ENCODE results near the gene DAND5.
"Not testable (repeated sequence)": the region's sequence is repeated elsewhere in the genome, so short reads cannot be mapped to it uniquely, and the experiment has no call there.

DAND5 gene

DNA sequence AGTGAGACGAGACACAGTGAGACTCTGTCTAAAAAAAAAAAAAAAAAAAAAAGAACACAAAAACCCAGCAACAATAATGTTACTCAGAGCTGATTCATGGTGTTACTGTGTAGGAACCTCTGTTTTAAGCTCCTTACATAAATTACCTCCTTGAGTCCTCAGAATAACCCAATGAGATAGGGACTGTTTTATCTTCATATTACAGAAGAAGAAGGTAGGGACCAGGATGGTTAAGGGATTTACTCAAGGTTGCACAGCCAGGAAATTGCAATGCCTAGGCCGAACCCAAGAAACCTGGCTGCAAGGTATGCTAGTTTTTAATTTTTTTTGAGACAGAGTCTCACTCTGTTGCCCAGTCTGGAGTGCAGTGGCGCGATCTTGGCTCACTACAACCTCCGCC, 1.5 kb upstream of the DAND5 start:
- no peak for DNase-seq

DNA sequence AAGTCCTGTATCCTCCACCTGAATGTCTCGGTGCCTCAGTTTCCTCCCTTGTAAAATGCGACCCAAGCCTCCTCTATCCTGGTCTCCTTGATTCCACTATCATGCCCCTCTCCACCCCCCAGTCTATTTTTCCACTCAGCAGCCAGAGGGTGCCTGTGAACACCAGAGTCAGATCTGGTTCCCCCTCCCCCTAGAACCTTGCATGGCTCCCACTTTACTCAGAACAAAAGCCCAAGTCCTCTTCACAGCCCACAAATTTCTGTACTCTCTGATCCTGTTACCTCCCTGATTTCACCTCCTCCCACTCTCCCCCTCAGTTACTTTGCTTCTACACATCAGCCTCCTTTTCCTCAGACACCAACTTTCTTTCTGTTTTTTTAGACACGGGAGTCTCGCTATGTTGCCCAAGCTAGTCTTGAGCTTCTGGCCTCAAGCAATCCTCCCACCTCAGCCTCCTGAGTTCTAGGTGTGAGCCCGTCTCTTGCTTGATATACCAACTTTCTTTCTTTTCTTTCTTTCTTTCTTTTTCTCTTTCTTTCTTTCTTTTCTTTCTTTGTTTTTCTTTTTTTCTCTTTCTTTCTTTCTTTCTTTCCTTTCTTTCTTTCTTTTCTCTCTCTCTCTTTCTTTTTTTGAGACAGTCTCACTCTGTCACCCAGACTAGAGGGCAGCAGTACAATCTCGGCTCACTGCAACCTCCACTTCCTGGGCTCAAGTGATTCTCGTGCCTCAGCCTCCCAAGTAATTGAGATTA, 869 bp downstream of the DAND5 start:
- no peak for DNase-seq

DNA sequence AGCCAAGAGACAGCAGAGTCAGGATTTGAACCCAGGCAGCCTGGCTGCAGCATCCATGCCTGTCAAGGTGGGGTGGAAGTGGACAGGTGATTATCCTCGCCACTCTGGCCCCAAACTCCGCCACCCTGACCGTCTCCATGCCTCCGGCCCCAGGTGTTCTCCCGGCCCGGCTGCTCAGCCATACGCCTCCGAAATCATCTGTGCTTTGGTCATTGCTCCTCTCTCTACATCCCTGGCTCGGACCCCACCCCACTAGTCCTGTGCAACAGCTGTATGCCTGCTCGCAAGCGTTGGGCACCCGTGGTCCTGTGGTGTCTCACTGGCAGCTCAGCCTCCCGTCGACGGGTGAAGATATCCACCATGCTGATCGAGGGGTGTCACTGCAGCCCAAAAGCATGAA, 3.9 kb downstream of the DAND5 start:
- no peak for DNase-seq

DNA sequence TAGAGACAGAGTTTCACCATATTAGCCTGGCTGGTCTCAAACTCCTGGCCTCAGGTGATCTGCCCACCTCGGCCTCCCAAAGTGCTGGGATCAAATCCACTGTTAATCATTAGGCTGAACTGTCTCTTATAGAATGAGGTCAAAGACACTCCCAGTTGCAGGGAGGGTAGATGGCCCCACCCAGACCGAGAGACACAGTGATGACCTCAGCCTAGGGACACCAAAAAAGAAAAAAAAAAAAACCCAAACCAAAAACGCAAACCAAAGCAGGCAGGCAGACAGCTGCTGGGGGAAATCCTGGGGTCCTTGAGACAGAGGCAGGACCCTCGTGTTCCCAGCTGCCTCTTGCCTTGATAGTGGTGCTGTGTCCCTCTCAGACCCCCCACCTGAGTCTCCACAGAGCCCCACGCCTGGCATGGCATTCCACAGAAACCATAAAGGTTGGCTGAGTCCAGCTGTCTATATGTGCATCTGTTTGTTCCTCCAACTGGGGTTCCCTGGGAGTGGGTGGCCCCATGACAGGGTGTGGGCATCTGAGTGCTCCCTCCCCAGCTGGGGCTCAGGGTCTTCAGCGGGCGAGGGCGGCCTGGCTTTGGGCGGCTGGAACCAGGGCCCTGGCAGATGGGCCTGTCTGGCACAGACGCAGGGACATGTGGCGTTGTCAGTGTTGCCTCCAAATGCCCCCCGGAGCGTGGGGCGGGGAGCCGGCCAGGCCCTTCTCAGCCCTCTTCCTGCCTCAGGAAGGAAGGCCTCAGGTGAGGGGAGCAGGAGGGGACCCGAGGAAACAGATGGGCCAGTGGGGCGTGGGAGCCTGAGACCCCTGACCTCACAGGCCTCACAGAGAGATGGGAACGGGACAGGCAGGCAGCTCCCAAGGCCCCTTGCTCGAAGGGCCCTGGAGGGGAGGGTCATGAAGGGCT, 5.2 kb downstream of the DAND5 start:
- DNase-seq: no peak

DNA sequence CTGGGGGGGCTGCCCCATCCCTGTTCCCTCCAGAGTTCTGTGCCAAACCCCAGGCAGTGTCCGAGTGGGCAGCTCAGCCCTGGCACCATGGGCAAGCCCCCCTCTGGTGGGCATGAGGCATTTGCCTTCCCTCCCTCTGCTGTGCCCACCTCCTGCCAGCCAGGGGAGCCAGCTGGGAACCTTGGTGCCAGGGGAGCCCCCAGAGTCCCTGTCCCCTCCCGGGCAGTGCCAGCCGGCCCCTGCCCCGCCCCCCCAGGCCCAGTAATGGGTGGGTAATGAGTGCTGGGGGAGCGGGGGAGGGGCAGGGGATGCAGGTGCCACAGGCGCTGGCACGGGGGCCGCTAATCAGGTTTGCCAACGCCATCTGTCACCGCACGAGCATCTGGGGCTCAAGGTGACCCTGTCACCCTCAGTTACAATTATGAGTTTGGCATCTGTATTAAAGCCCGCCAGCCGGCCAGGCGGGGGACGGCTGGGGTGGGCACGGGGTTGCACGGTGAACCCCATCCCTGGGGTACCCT, 5.9 kb downstream of the DAND5 start:
- DNase-seq: no peak

DNA sequence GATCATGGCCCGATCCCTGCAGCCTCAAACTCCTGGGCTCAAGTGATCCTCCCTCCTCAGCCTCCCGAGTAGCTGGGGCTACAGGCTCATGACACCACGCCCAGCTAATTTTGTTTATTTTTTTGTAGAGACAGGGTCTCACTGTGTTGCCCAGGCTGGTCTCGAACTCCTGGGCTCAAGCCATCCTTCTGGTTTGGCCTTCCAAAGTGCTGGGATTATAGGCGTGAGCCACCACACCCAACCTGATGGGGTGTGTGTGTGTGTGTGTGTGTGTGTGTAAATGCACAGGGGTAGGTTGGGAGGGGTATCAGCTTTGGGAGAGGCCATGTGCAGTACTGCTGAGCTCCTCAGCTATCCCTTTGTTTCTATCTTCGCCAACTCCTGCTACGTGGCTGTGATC, 6.7 kb downstream of the DAND5 start:
- DNase-seq: not testable (repeated sequence)

DNA sequence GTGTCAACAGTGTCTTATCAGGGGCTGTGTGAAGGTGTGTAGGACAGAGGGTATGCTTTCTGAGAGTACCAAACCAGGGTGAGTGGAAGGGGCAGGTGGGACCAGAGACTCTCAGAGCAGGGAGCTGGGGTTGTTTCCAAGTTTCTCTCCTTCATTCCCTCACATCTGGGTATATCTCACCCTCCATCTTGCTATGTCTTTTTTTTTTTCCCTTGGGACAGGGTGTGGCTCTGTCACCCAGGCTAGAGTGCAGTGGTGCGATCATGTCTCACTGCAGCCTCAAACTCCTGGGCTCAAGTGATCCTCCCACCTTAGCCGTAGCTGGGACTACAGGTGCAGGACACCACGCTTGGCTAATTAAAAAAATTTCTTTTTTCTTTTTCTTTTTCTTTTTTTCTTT, 10.6 kb downstream of the DAND5 start:
- no peak for DNase-seq

DNA sequence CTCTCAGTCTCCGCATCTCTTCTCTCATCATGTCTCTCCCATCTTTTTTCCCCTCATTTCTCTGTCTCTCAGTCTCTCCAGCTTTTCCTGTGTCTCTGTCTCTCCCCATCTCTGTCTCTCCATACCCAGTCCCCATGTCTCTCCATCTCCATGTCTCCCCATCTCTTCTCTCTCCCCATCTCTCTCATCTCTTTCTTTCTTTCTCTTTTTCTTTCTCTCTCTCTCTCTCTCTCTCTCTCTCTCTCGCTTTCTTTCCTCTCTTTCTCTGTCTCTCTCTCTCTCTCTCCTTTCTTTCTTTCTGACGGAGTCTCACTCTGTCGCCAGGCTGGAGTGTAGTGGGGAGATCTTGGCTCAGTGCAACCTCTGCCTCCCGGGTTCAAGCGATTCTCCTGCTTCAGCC, 13.3 kb downstream of the DAND5 start:
- no peak for DNase-seq

DNA sequence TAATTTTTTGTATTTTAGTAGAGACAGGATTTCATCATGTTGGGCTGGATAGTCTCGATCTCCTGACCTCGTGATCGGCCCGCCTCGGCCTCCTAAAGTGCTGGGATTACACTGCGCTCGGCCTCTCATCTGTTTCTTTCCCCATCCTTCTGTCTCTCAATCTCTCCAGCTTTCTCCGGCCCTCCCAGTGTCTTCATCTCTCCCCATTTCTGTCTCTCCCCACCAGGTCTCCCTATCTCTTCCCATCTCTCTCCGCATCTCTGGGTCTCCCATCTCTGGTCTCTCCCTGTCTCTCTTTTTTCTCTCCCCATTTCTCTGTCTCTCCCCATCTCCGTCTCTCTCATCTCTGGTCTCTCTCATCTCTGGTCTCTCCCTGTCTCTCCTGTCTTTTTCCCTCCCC, 13.7 kb downstream of the DAND5 start:
- DNase-seq: no peak

DNA sequence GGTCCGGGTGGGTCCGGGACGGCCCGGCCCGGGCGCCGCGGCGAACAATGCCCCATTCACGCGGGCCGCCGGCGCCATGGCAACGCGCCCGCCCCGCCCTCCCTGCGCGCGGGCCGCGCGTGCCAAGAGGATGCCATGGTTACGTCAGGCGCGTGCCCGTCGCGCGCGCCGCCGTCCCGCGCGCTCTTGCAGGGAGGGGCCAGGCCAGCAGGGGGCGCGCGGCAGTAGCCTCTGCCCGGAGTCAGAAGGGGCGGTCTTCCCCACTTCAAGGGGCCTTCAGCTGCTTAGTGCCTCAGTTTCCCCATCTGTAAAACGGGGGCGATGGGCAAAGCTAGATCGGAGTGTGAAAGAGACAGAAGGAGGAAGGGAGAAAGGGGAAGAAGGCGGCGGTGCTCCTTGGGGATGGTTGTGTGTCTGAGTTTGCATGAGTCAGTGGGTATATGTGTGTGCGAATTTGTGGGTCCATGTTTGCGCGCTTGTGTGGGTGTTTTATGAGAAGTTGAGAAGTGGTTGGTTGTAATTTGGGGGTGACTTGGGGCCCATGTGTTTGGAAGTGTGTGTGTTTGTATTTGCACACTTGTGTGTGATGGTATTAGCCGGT, 14.3 kb downstream of the DAND5 start:
- peak; percentile 82 for DNase-seq

DNA sequence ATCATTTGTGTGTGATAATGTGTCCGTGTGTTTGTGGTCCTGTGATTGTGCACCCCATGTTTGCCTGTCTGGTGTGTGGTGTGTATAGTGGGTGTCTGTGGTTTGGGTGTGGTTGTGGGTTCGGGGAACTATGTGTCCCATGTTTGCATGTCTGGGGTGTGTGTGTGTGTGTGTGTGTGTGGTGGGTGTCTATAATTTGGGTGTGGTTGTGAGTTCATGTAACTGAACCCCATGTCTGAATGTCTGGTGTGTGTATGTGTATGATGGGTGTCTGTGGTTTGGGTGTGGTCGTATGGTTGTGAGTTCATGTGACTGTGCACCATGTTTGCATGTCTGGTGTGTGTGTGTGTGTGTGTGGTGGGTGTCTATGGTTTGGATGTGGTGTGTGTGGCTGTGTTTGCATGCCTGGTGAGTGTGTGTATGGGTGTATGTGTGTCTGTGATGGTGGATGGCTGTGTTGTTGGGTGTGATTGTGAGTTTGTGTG, 14.8 kb downstream of the DAND5 start:
- no peak for DNase-seq

DNA sequence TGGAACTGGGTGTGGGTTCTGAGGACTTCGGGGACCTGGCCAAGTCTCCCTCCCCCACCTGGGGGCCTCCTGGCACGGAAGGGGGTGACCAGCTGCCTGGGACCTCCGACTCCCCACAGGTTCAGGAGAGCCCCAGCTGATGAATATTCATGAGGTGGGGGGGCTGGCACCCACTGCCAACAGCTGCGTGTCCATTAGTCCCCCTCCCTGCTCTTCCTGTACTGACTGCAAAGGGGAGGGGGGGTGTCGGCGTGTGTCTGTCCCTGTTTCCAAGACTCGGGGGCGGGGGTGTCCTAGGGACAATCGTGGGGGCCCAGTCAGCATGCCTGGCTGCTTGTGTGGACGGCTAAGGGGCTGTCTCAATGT, 15.3 kb downstream of the DAND5 start:
- DNase-seq: no peak

DNA sequence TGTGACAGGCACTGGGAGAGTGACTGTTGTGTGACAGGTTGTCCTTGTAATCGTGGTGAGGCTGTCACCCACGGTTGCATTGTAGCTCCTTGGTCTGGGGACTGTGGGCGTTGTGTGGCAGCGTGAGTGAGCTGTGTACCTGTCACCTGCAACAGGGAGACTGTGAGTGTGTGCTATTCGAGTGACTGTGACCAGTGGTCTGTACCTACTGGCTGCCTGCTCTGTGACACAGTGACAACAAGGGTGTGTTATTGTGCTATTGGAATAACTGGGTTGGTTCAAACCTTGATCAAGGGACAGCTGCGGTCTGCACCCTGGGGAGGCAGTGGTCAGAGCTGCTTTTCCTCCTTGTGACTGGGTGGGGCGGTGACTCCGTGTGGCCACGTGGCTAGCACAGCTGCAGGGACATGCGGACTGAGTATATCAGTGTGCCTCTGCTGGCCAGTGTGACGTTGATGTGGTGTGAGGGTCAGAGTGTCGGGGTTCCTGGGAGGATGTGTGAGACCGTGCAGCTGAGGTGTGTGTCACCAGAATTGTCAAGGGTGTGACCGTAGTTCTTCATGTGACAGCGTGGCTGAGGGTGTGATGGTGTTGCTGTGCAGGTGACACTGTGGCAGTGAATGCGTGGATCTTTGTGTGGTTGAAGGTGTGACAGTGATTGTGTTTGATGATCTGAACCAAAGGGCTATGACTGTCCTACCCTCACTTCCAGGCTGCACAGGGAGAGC, 15.8 kb downstream of the DAND5 start:
- DNase-seq: no peak

DNA sequence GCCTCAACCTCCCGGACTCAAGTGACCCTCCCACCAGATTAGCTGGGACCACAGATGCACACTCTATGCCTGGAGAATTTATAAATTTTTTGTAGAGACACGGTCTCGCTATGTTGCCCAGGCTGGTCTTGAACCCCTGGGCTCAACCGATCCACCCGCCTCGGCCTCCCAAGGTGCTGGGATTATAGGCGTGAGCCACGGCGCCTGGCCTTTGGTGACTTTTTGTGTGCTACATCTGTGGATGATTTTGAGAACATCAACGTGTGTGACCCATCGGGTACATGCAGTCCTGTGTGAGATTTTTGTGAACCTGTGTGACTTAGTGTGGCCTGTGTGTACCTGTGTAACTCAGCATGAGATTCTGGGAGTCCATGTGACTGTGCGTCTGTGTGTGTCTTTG, 17.4 kb downstream of the DAND5 start:
- no peak for DNase-seq

DNA sequence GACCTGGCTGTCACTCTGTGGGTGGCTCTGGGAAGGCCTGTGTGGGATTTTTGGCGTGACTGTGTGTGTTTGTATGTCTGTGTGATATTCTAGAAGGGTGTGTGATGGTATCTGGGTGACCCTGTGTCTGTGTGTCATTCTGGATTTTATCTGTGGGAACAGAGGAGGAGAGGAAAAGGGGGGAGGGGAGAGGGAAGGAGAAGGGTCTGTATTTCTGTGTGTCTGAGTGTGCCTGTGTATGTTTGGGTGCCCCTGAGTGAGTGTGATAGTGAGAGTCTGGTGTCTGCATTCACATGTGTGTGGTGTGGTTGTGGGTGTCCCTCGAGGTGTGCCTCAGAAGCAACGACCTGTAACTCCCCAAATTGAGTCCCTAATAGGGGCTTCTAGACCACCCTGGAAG, 17.8 kb downstream of the DAND5 start:
- DNase-seq: no peak

DNA sequence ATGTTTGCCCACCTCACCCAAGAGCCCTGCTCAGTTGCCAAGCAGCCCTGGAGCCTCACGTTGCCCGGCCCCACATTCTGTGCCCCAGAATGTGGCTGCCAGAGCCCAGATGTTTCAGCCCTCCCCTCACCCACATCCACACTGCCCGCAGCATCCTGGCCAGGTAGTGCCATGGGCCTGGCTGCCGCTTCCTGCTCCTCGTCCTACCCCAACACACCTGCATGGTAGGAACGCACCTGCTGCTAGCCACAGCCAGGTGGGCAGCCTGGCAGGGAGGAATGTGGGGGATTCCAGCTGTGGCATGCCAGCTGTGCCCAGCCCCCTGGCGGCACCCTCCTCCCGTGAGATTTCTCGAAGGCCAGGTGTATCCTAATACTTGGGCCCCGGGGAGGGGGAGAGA, 18.4 kb downstream of the DAND5 start:
- no peak for DNase-seq

DNA sequence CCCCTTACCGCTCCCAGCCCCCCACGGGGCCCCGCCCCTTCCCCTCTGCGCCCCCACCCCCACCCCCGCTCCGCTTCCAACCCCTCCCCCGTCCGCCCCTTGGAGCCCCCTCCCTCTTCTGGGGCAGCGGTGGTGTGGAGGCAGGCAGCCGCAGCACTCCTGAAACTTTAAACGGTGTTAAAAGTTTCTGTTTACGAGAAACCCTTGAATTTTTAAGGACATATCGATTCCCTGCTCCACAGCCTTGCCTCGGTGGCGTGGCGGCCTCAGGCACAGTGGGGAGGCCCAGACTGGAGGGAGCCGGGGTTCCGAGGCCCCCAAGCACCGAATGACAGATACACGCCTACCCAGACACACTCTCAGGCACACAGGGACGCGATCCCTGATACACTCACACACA, 21.1 kb downstream of the DAND5 start:
- DNase-seq: no peak

DNA sequence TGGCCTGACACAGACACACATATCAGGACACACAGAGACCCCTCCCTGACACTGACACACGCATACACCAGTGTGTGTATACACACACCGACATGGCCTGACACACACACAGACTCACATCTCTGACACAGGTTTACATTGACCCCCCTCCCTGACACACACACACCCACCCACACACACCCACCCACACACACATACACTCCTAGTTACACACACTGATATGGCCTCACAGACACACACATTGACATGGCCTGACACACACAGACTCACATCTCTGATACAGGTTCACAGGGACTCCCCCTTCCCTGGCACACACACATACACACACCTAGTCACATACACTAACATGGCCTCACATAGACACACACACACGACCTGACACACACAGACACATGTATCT, 21.5 kb downstream of the DAND5 start:
- DNase-seq: no peak

DNA sequence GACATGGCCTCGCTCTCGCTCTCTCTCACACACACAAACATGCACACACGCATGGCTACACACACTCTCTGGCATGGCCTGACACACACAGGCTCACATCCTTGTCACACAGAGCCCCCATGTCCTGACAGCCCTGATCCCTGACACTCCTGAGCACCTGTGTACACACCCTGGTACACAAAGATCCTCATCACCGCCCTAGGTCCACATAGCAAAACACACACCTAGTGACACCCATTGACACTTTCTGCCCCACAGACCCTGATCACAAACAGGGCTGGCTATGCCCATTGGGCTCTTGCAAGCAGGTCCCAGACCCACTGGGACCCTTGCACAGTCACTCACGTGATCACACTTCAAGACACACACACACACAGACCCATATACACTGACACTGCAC, 21.9 kb downstream of the DAND5 start:
- DNase-seq: no peak

DNA sequence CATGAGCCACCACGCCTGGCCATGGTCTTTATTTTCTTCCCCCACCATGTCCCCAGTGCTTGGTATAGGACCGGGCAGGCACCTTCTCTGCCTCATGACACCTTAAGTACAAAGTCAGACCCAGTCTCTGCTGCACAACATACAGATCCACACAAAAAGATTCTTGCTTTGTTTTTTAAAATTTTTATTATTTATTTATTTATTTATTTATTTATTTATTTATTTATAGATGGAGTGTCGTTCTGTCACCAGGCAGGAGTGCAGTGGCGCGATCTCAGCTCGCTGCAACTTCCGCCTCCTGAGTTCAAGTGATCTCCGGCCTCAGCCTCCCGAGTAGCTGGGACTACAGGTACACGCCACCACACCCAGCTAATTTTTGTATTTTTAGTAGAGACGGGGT, 23.4 kb downstream of the DAND5 start:
- no peak for DNase-seq

DNA sequence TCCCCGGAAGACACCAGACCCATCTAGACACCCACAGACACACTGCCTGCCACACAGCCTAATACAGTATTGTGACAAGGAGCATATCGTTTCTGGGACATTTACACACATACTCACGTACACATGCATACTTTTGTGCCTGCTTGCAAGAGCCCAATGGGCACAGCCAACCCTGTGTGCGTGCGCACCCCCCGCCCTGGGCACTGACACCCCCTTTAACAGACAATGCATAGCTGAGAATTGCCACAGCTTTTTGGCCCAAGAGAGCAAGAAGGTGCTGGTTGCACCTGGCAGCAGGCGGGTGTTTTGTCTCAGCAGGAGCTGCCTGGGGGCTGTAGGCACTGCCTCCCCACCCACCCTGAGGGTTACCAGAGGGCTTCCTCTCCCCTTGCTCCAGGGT, 24.2 kb downstream of the DAND5 start:
- DNase-seq: no peak

DNA sequence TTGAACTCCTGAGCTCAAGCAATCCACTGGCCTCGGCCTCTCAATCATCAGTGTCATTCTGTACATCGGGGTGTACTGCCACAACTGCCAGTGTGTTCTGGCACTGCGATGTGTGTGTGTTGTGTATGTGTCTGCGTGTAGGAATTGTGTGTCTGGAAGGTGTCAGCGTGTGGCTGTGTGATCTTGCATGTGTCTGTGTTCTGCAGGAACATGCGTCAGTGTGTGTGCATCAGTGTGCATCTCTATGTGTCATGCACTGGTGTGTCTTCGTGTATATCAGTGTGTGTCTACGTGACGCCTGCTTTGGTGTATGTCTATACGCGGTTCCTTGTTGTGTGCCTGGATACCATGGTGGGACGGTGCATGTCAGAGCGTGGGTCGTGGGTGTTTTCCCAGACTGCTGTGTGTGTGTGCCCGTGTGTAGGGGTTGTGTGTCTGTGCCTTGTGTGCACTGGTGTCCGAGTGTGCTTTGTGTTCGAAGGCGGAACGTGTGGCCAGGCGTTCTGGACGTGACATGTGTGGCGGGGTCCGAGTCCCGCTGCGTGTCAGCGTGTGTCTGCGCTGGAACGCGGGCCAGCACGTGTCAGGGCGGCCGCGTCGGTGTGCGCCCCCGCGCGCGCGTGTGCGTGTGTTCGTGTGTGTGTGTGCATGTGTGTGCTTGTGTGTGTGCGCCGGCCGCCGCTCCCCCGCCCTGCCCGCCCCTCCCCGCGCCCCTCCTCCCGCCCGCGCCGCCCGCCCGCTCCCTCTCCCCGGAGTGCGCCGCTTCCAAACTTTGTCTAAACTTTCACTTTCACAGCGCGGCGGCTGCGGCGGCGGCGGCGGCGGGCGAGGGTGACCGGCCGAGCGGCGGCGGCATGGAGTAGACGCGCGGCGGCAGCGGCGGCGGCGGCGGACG, 25.6 kb downstream of the DAND5 start, which contains the start of gene NFIX:
NFIX (plus strand) TSS at position 775 of the 895 bp plus-strand sequence. CDS start 363 bp downstream, outside the sequence.
- DNase-seq: peak; percentile 73

Measured in activated CD8-positive, alpha-beta memory T cell treated with anti-CD3 and anti-CD28 coated beads, Interleukin-2, amount 50 U/mL, for 4 hours (primary cell).